SK-N-SH treated with all-trans-retinoic acid at 6 μM for 48 hours (cell line): ENCODE data around the gene AGR2.

Experiments
- ARNTL ChIP-seq: fragments of 450-650 bp; formaldehyde crosslinking; IDR thresholded peaks from 2 replicates; pipeline ENCODE4 v1.5.0; 2020; ENCODE audit warnings: low read depth, mild to moderate bottlenecking, moderate library complexity, borderline replicate concordance
- CSDC2 ChIP-seq: fragments of 250-450 bp; sonication (Bioruptor Pico); IDR thresholded peaks from 2 replicates; pipeline ENCODE4 v1.5.0; 2020; ENCODE audit warnings: mild to moderate bottlenecking, moderate library complexity
- PATZ1 ChIP-seq: fragments of 250-450 bp; sonication (Bioruptor Pico); IDR thresholded peaks from 2 replicates; pipeline ENCODE4 v1.8.0; 2020; ENCODE audit warnings: mild to moderate bottlenecking, moderate library complexity, borderline replicate concordance
- PPARA ChIP-seq: fragments of 250-450 bp; sonication (Bioruptor Pico); IDR thresholded peaks from 2 replicates; pipeline ENCODE4 v1.5.0; 2020; ENCODE audit warnings: mild to moderate bottlenecking, borderline replicate concordance
- ZC3H10 ChIP-seq: fragments of 250-450 bp; sonication (Bioruptor Pico); IDR thresholded peaks from 2 replicates; pipeline ENCODE4 v1.5.1; 2021; ENCODE audit warnings: mild to moderate bottlenecking, moderate library complexity
- ZFP30 ChIP-seq: fragments of 450-650 bp; formaldehyde crosslinking; IDR thresholded peaks from 2 replicates; pipeline ENCODE4 v1.5.0; 2022; ENCODE audit warnings: mild to moderate bottlenecking, moderate library complexity
- ZNF70 ChIP-seq: fragments of 450-650 bp; formaldehyde crosslinking; IDR thresholded peaks from 2 replicates; pipeline ENCODE4 v1.5.0; 2020; ENCODE audit warnings: mild to moderate bottlenecking, moderate library complexity
- ZNF8 ChIP-seq: fragments of 450-650 bp; formaldehyde crosslinking; IDR thresholded peaks from 2 replicates; pipeline ENCODE4 v1.5.0; 2020; ENCODE audit warnings: mild to moderate bottlenecking, moderate library complexity
- TF ChIP-seq, protein P1 (sequence below): fragments of 250-450 bp; sonication (Bioruptor Pico); IDR thresholded peaks from 2 replicates; pipeline ENCODE4 v1.5.1; 2021; ENCODE audit warnings: mild to moderate bottlenecking, moderate library complexity

GRCh38 chr7:16774986-16775385, 29.8 kb downstream of the AGR2 start:
- no peak for TF ChIP-seq ARNTL (CRISPR knock-in tag)
- TF ChIP-seq ZNF70 (CRISPR knock-in tag), result no peak
- no peak for TF ChIP-seq ZFP30 (CRISPR knock-in tag)
- TF ChIP-seq ZC3H10 (CRISPR knock-in tag), result no peak
- no peak for TF ChIP-seq CSDC2 (CRISPR knock-in tag)
- no peak for TF ChIP-seq PPARA (CRISPR knock-in tag)
- TF ChIP-seq PATZ1 (CRISPR knock-in tag), result no peak
- TF ChIP-seq, protein P1, sequence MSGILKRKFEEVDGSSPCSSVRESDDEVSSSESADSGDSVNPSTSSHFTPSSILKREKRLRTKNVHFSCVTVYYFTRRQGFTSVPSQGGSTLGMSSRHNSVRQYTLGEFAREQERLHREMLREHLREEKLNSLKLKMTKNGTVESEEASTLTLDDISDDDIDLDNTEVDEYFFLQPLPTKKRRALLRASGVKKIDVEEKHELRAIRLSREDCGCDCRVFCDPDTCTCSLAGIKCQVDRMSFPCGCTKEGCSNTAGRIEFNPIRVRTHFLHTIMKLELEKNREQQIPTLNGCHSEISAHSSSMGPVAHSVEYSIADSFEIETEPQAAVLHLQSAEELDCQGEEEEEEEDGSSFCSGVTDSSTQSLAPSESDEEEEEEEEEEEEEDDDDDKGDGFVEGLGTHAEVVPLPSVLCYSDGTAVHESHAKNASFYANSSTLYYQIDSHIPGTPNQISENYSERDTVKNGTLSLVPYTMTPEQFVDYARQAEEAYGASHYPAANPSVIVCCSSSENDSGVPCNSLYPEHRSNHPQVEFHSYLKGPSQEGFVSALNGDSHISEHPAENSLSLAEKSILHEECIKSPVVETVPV (CRISPR knock-in tag), result no peak
- no peak for TF ChIP-seq ZNF8 (CRISPR knock-in tag)
